ENCODE data around the gene PIEZO2.

PIEZO2 gene

GRCh38 chr18:11112286-11112685, 37.1 kb downstream of the PIEZO2 start:
- DNase-seq (ENCODE audit: low read depth) = no peak

- DNase-seq (ENCODE audit: low read depth) = no peak
Measured at GRCh38 chr18:11110509-11110908, 38.9 kb downstream of the PIEZO2 start.

GRCh38 chr18:11108947-11109346, 40.4 kb downstream of the PIEZO2 start:
- DNase-seq (ENCODE audit: low read depth) = no peak

- no peak for DNase-seq (ENCODE audit: low read depth)
Measured at GRCh38 chr18:11106894-11107293, 42.5 kb downstream of the PIEZO2 start.

- DNase-seq (ENCODE audit: low read depth) = no peak
Measured at GRCh38 chr18:11105463-11105862, 43.9 kb downstream of the PIEZO2 start.

- no peak for DNase-seq (ENCODE audit: low read depth)
Measured at GRCh38 chr18:11104307-11104706, 45.1 kb downstream of the PIEZO2 start.

- no peak for DNase-seq (ENCODE audit: low read depth)
Measured at GRCh38 chr18:11096839-11097750, 52.3 kb downstream of the PIEZO2 start.

GRCh38 chr18:11096411-11096810, 53.0 kb downstream of the PIEZO2 start:
- no peak for DNase-seq (ENCODE audit: low read depth)

GRCh38 chr18:11095674-11096293, 53.6 kb downstream of the PIEZO2 start:
- DNase-seq (ENCODE audit: low read depth) = no peak

GRCh38 chr18:11095211-11095610, 54.2 kb downstream of the PIEZO2 start:
- no peak for DNase-seq (ENCODE audit: low read depth)

- DNase-seq (ENCODE audit: low read depth) = no peak
Measured at GRCh38 chr18:11091746-11092145, 57.6 kb downstream of the PIEZO2 start.

- no peak for DNase-seq (ENCODE audit: low read depth)
Measured at GRCh38 chr18:11089931-11090715, 59.2 kb downstream of the PIEZO2 start.

GRCh38 chr18:11081009-11081532, 68.3 kb downstream of the PIEZO2 start:
- DNase-seq (ENCODE audit: low read depth) = no peak

- DNase-seq (ENCODE audit: low read depth) = no peak
Measured at GRCh38 chr18:11078491-11078890, 70.9 kb downstream of the PIEZO2 start.

- DNase-seq (ENCODE audit: low read depth) = no peak
Measured at GRCh38 chr18:11077548-11078187, 71.7 kb downstream of the PIEZO2 start.

GRCh38 chr18:11074889-11075288, 74.5 kb downstream of the PIEZO2 start:
- DNase-seq (ENCODE audit: low read depth) = no peak

- no peak for DNase-seq (ENCODE audit: low read depth)
Measured at GRCh38 chr18:11073971-11074370, 75.4 kb downstream of the PIEZO2 start.

GRCh38 chr18:11072632-11073031, 76.7 kb downstream of the PIEZO2 start:
- DNase-seq (ENCODE audit: low read depth) = no peak

GRCh38 chr18:11071300-11071699, 78.1 kb downstream of the PIEZO2 start:
- no peak for DNase-seq (ENCODE audit: low read depth)

- DNase-seq (ENCODE audit: low read depth) = no peak
Measured at GRCh38 chr18:11070593-11070992, 78.8 kb downstream of the PIEZO2 start.

GRCh38 chr18:11066038-11066437, 83.3 kb downstream of the PIEZO2 start:
- no peak for DNase-seq (ENCODE audit: low read depth)

All from fibroblast of gingiva (primary cell).